ENCODE measurements around the gene NOM1.
"Not testable (repeated sequence)": the region's sequence is repeated elsewhere in the genome, so short reads cannot be mapped to it uniquely, and the experiment has no call there.

NOM1 gene

DNA sequence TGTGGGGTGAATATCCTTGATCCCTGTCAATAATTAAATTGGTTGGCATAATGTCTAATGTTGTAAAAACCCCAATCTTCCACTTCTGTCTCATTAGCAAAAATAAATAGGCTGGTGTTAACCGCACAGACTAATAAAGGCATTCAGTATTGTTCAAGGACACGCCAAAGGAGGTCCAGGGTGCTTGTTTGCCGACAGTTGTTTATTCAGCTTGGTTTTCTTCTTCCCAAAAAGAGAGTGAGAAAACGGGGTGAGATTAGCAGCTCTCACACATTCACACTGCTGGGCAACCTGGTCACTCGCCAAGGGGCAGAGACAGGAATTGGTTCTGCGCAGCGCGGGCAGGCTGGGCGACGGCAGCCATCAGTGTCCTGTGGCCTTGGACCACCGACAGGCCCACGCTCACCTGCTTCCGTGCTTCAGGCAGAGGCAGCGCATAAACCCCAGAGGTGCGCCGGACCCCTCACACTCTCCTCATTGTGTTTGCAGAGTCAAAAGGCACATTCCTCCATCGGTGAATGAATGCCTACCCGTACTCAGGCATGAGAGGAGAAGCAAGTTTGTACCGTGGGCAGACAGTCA, 30.3 kb upstream of the NOM1 start:
- no peak for TF ChIP-seq CTCF (IDR thresholded peaks at IDR 0.05; ENCODE audit: insufficient read depth, low read depth, low read length, missing control alignments)
- H3K4me3 ChIP-seq (ENCODE audit: low read length): no peak overlapping the region
- DNase-seq (ENCODE audit: low read depth): no peak

- no peak overlapping the region for H3K4me3 ChIP-seq (ENCODE audit: low read length)
- no peak for DNase-seq (ENCODE audit: low read depth)
- no peak for TF ChIP-seq CTCF (IDR thresholded peaks at IDR 0.05; ENCODE audit: insufficient read depth, low read depth, low read length, missing control alignments)
These were observed 29.4 kb upstream of the NOM1 start for GRCh38 chr7:156920076-156920475.

- not testable (repeated sequence) for H3K4me3 ChIP-seq (ENCODE audit: low read length); DNase-seq (ENCODE audit: low read depth)
These were observed 28.8 kb upstream of the NOM1 start for GRCh38 chr7:156920487-156921373.

DNA sequence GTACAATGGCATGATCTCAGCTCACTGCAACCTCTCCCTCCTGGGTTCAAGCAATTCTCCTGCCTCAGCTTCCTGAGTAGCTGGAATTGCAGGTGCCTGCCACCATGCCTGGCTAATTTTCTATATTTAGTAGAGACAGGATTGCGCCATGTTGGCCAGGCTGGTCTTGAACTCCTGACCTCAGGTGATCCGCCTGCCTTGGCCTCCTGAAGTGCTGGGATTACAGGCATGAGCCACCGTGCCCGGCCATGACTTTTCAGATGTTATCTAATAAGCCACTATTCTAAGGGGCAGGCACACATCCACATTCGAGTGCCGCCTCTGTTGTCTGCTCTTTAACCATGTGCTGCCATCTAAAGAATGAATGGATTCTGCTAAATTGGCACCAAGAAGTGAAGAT, 27.2 kb upstream of the NOM1 start:
- not testable (repeated sequence) for DNase-seq (ENCODE audit: low read depth); H3K4me3 ChIP-seq (ENCODE audit: low read length)

- not testable (repeated sequence) for H3K4me3 ChIP-seq (ENCODE audit: low read length); DNase-seq (ENCODE audit: low read depth)
These were observed 23.7 kb upstream of the NOM1 start for GRCh38 chr7:156925821-156926220.

DNA sequence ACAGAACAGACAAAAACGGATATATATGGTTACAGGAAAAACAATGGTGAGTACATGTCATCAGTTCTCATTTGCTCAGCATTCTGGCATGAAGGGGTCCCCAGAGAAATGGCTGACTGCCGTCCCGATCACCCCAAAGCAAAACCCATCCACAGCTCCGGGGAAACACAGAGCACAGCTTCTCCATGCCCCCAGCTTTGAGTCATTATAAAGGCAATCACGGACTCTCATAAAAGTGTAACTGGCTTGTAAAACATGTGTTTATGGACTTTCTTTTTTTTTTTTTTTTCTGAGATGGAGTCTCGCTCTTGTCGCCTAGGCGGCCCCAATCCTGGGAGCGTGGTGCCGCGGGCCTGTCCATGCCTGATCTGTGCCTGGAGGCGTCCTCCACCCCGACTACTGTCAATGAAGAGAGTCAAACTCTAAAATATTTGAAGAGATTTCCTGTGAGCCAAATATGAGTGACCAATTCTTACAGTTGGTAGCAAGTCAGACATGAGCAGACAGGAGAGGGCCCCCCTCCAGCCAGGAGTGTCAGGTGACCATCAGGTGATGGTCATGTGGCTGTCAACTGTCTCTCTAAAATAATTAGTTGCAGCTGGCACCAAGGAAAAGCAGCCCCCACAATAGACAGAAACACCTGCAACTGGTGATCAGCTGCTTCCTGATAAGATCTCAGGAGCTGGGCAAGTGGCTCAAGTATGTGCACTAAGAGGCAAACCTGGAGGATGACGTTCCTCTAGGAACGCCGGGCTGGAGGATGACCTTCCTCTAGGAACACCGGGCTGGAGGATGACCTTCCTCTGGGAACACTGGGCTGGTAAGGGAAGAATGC, 21.7 kb upstream of the NOM1 start:
- no peak for DNase-seq (ENCODE audit: low read depth)
- no peak overlapping the region for H3K4me3 ChIP-seq (ENCODE audit: low read length)
- TF ChIP-seq CTCF (IDR thresholded peaks at IDR 0.05; ENCODE audit: insufficient read depth, low read depth, low read length, missing control alignments): no peak

DNA sequence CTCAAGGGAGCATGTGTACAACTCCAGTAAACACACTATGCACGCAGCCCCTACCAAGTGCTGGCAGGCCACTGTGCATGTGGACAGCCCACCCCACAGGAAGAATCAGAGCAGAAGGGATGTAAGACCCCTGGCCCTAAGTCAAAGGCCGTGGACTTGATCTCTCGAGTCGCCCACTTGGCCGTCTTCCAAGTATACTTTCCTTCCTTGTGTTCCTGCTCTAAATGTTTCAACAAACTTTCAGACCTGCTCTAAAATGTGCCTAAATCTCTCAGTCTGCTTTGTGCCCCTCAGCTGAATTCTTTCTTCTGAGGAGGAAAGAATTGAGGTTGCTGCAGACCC, 21.1 kb upstream of the NOM1 start:
- no peak for TF ChIP-seq CTCF (IDR thresholded peaks at IDR 0.05; ENCODE audit: insufficient read depth, low read depth, low read length, missing control alignments)
- no peak overlapping the region for H3K4me3 ChIP-seq (ENCODE audit: low read length)
- DNase-seq (ENCODE audit: low read depth): no peak

DNA sequence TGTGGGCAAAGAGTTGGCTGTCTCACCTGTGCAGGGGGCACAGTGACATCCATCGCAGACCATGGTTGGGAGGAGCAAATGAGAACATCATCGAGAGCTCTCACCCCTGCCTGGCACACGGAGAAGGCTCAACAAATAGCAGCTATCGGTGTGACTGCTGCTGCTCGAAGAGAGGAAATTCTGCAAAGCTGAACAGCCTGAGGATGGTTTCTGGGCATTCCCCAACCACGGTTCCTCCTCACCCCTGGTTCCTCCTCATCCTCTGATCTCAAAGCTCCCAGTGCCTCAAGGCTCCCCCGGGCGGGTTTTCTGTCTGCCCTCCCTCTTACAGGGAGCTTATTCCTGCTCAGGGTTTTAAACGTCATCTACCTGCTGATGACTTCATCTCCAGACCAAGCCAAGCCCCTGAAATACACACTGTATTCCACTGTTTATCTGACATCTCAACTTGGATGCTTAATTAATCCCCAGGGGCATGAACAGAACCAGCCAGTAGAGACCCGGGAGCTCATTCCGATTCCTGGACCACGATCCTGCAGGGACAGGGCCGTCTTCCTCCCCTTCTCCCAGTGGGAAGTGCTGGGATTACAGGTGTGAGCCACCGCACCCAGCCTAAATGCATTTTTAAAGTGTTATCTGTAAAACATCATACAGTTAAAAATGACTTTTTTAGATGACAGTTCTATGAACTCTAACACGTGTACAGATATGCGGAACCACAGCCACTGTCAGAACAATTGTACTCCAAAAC, 19.5 kb upstream of the NOM1 start:
- H3K4me3 ChIP-seq (ENCODE audit: low read length): no peak overlapping the region
- no peak for TF ChIP-seq CTCF (IDR thresholded peaks at IDR 0.05; ENCODE audit: insufficient read depth, low read depth, low read length, missing control alignments)
- no peak for DNase-seq (ENCODE audit: low read depth)

All from epithelial cell of esophagus (primary cell).